GM12873 (cell line): Measurements from ENCODE around the gene SLCO3A1.

Experiments used
- CTCF ChIP-seq: IDR thresholded peaks from 2 replicates; pipeline ENCODE4 v1.5.1; 2012; ENCODE audit warnings: low read depth, mild to moderate bottlenecking, moderate library complexity, low read length, control low read depth; ENCODE audit not compliant: insufficient read depth; ENCODE audit errors: missing control alignments

SLCO3A1 gene

GRCh38 chr15:91981821-91982800 lies 128.6 kb downstream of the SLCO3A1 start:
- no peak for TF ChIP-seq CTCF

GRCh38 chr15:91983729-91984340 lies 130.3 kb downstream of the SLCO3A1 start:
- TF ChIP-seq CTCF: no peak

GRCh38 chr15:91985297-91985696 lies 131.8 kb downstream of the SLCO3A1 start:
- TF ChIP-seq CTCF: no peak

DNA sequence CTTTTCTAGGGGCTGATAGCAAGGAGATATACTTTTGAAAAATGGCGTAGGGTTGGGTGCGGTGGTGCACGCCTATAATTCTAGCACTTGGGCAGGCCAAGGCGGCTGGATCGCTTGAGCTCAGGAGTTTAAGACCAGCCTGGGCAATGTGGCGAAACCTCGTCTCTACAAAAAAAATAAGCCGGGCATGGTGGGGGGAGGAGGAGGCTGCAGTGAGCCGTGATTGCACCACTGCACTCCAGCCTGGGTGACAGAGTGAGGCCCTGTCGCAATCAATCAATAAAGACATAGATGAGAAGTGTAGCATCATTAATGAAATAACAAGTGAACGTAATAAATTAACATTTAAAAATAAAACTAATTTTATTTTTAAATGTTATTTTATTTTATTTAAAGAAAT lies 134.6 kb downstream of the SLCO3A1 start:
- no peak for TF ChIP-seq CTCF

DNA sequence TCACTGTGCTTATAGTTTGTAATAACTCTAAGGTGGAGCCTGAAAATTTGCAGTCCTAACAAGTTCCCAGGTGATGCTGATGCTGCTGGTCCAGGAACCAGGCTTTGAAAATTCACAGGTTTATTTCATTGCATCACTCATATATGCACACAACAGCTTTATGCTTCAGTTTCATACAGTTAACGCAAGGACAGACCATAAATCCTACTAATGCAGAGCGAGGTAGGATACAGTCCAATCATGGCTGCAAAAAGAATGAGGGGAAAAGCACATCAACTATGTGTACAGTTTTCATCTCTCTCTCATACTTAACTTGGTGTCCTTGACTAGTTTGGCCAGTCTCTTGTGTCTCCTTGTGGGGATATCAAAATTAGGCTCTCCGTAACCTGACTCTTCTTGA lies 135.1 kb downstream of the SLCO3A1 start:
- no peak for TF ChIP-seq CTCF

GRCh38 chr15:91989821-91990220 lies 136.3 kb downstream of the SLCO3A1 start:
- TF ChIP-seq CTCF: no peak

DNA sequence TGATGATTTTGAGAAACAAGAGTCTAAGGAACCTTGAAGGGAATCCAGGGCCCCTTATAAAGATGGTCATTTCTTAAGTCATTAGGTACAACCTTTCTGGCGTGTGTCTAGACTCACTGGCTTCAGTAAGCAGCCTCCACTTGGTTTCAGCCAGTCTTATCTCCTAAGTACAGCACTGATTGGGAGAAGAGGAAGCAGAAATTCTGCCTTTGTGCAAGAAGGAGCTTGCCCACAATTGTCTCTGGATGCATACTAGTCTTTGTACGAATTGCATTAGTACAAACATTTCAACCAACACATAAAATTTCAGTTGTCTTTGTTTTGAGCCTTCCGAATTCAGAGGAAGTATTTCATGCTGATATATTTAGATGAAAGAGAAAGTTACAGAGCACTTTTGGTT lies 139.4 kb downstream of the SLCO3A1 start:
- no peak for TF ChIP-seq CTCF
